ENCODE measurements around the gene KCNC4. TPM values are rescaled to one million over a fixed set of nuclear protein-coding genes. Genes with fewer than 3 reads are reported as not detected.

The KCNC4 gene
- 0.13 and 0.48 TPM in 2 replicates for total RNA-seq (2014; rRNA removed; shearing (Covaris generic))

GRCh38 chr1:110209715-110210603 is at the start of gene KCNC4:
Gene KCNC4, plus strand, starts transcription at chr1:110210314. Its CDS starts 1,186 bp downstream, at chr1:110211500.
- DNase-seq (ENCODE audit: low spot score), result peak; percentile 24

GRCh38 chr1:110160538-110161100 is 49.5 kb upstream of the KCNC4 start:
- no peak for DNase-seq (ENCODE audit: low spot score)

DNA sequence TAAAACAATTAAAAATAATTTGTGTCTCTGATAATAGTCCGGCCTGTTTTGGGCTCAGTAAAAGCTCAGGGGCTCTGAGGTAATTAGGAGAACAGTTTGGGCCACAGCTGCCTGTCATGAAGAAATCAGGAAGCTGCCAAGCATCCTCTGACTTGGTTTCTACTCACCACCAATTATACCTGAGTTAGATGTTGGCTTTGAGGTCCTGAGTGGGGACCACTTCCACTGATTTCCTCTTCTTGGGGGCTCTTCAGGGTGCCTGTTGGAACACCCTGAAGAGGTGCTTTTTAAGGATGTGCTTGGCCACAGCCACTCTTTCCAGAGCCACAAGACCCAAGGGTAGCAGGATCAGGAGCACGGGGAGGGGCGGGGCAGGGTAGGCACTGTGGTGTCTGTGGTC is 48.9 kb upstream of the KCNC4 start:
- no peak for DNase-seq (ENCODE audit: low spot score)

GRCh38 chr1:110161849-110162248 is 48.3 kb upstream of the KCNC4 start:
- no peak for DNase-seq (ENCODE audit: low spot score)

DNA sequence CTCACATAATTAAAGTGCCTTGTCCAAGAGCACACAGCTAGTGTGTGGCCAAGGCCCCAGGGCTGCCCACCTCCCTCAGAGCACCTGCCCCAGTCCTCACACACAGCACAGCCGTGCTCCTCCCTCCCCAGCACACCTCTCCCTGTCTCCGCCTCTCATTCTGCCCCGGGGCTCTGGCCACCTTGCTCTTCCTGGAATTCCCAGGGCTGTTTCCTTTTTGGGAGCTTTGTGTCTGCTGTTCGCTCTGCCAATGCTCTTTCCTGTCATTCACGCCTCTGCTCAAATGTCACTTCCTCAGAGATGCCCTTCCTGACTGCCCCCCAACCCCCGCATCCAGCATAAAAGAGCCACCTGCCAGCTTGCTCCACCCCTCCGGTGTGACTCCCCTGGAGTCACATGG is 46.5 kb upstream of the KCNC4 start:
- DNase-seq (ENCODE audit: low spot score), result no peak

DNA sequence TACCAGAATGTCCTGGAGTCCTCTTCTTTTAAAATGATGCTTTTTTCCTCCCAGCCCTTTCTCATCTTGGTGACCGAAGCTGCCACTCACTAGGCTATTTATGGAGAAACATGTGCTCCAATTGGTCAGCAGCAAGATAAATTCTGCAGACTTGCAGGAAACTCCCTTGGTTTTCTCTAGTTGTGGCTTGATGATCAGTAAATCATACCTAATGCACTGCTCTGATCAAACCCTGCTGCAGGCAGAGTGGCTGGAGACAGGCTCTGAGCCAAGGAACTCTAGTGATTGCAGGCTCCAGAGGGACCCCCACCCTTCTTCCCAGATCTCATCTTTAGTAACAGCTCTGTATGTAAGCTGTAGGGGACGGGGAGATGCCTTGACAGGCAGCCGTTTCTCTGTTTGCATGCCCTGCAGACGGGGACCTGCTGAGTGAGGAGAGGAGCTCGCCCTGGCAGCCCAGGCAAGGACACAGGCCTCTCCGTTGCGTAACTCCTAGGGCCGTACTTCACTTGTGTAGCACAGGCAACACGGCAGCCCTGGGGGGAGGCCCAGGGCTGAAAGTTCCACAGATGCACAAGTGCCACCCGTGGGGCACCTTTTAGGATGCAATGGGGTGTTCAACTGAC is 45.3 kb upstream of the KCNC4 start:
- DNase-seq (ENCODE audit: low spot score), result no peak

GRCh38 chr1:110165761-110166231 is 44.3 kb upstream of the KCNC4 start:
- DNase-seq (ENCODE audit: low spot score), result no peak

DNA sequence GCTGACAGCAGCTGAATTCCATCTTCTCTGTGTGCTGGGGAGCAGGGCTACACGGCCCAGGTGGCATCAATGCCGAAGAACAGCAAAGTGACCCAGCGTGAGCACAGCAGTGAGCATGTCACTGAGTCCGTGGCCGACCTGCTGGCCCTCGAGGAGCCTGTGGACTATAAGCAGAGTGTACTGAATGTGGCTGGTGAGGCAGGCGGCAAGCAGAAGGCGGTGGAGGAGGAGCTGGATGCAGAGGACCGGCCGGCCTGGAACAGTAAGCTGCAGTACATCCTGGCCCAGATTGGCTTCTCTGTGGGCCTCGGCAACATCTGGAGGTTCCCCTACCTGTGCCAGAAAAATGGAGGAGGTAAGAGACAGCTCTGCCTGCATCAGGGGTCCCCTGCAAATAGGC is 43.3 kb upstream of the KCNC4 start:
- DNase-seq (ENCODE audit: low spot score), result no peak

DNA sequence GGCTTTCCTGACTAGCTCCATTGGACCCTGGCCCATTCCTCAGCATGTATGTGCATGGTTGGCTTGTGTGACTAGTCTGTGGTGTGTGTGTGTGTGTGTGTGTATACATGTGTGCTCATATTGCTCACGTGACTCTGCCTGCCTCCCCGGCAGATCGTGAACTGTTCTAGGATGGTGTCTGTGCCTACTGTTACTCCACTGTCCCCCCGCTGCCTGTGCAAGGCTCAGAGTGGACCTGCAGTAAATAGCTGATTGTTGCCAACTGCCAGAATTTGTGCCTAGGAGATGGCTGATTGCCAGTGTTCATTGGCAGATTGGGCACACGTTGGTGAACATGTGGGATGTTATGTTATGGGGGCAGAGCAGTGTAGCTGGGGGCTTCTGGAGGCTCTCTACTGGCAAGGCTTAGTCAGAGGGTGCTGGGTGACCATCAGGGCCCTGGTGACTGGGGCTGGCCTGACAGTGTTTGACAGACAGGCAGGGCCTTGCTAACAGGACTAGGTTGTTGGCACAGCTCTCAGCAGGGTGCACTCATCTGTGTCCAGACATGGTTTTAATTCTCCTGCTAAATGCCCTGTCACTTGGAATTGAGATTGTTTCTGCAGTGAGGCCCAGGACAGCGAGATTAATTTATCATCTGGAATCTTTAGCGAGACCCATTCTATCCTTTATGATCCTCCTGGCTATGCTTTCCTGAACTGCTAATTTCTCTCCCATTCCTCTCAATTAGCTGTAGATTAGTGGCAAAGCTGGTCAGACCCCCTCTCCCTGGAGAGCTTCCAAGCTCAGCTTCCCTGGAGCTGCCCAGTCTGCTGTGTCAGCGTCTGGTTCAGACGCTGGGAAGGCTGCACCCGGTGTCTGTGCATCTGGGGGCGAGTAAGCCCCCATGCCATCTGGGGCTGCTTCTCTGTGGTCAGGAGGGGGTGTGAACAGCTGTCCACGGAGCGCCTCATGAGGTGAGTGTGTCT is 39.1 kb upstream of the KCNC4 start:
- no peak for DNase-seq (ENCODE audit: low spot score)

- no peak for DNase-seq (ENCODE audit: low spot score)
These were observed 38.1 kb upstream of the KCNC4 start for GRCh38 chr1:110172001-110172400.

DNA sequence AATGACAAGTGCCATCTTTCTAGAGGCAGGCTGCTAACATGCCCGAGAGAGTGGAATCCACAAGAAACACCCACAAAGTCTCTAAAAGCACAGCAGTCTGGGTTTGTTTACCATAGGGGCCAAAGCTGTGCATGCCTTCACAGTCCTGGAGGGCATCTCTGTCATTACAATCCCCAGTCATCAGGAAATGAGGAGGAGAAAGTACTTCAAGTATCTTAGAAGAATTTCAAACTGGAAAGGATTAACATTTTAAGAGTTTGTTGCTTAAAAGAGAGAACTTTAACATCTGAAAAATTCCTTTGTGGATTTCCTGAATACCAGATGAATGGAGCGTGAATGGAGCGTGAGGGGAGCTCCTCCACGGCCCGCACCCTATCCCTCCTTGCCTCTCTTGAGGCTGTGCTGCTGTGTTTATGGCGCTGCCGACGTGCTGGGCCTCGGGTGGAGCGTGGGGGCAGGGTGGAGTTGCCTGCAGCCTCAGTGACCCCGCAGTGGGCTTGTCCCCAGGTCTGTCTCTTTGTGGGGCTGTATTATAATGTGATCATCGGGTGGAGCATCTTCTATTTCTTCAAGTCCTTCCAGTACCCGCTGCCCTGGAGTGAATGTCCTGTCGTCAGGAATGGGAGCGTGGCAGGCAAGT is 36.5 kb upstream of the KCNC4 start:
- DNase-seq (ENCODE audit: low spot score), result no peak

DNA sequence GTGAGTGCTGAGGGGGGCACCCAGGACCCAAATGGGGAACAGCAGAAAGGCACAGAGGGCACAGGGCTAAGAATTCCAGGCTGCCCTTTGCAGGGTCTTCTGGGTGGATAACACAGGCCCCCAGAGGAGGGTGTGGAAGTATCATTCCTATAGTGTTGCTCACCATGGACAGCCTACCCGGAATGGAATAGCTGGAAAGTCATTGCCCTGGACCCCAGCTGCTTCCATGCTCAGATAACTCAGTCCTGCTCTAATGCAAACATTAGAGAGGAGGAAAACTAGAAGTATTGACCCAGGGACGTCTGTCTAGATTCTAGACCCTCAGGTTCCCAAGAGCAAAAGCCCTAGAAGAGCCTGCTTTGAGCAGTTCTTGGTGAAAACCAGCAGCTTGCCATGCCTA is 35.2 kb upstream of the KCNC4 start:
- DNase-seq (ENCODE audit: low spot score), result no peak

DNA sequence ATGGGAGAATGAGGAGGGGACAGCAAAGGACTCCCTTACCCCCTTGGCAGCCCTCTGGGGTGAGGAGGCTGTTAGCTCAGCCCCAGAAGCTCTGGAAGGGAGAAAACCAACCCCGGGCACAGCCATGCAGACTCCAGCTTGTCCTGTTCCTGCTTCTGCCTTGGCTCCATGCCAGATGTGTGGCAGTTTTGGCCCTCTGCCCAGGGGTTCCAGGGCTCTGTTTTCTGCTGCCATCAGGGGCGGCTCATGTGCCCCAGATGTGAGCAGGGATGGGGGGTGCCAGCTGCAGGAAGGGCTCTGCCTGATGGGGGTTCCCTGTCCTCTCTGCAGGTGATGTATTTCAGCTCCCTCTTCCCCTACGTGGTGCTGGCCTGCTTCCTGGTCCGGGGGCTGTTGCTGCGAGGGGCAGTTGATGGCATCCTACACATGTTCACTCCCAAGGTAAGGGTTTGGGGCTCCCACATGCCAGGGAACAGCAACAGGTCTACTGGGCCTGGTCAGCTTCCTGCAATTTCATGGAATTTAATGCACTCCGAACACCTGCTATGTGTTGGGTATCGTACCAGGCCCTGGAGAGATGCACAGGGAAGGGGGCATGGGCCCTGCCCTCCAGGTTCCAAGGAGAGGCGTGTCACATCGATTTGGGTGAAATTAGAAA is 33.7 kb upstream of the KCNC4 start:
- peak; percentile 26 for DNase-seq (ENCODE audit: low spot score)

GRCh38 chr1:110177775-110178174 is 32.3 kb upstream of the KCNC4 start:
- DNase-seq (ENCODE audit: low spot score), result no peak

- DNase-seq (ENCODE audit: low spot score), result no peak
These were observed 26.4 kb upstream of the KCNC4 start for GRCh38 chr1:110183642-110184167.

DNA sequence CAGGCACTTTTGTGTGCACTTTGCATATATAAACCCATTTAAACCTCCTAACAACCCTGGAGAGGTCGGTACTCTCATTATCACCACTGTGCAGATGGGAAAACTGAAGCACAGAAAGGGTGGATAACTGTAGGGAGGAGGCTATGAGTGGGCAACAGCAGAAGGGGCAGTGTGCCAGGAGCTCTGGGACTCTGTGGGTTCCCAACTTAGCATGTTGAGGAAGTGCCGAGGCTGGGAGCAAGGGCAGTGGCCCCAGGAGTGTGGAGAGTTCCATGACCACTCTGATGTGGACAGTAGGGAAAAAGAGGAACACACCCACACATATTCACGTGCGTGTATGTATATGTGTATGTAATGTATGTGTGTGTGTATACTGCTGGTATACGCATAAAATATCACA is 25.7 kb upstream of the KCNC4 start:
- no peak for DNase-seq (ENCODE audit: low spot score)

- no peak for DNase-seq (ENCODE audit: low spot score)
These were observed 24.9 kb upstream of the KCNC4 start for GRCh38 chr1:110185181-110185580.

DNA sequence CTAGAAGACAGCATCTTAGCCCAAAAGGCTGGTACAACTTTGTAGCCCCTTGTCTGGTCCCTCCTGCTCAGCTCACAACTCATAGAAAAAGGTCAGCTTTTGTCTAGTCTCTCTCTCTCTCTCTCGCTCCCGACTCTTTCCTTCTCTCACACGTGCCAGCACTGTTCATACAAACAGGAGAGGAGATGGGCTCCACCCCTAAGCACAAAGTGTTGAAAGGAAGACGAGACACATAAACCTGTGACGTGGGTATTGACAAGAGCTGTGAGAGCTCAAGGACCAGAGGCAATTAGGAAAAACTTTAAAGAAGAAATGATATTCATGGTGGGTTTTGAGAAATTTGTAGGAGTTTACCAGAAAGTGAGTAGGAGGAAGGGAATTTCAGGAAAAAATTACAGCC is 23.6 kb upstream of the KCNC4 start:
- DNase-seq (ENCODE audit: low spot score), result no peak

- no peak for DNase-seq (ENCODE audit: low spot score)
These were observed 22.8 kb upstream of the KCNC4 start for GRCh38 chr1:110187139-110187890.
